ENCODE data around the gene SGO2.

Gene SGO2

GRCh38 chr2:200631287-200631686, 105.3 kb downstream of the SGO2 start:
- DNase-seq (ENCODE audit: low read depth), result no peak
- no peak overlapping the region for H3K4me3 ChIP-seq (ENCODE audit: low read length)
- TF ChIP-seq CTCF (IDR thresholded peaks at IDR 0.05; ENCODE audit: insufficient read depth, low read depth, low read length, missing control alignments), result no peak

Measured in epithelial cell of esophagus (primary cell).